Middle frontal gyrus (tissue), 1 donor: ENCODE measurements around the gene RPL19.

Experiments
- DNase-seq: peaks from one replicate; pipeline ENCODE4 v3.0.0-alpha.2; 2015; ENCODE audit warnings: low spot score; ENCODE audit errors: extremely low spot score

Gene RPL19

GRCh38 chr17:39171933-39172332 lies 28.1 kb upstream of the RPL19 start:
- no peak for DNase-seq

GRCh38 chr17:39173080-39173479 lies 27.0 kb upstream of the RPL19 start:
- no peak for DNase-seq

- no peak for DNase-seq
Observed at GRCh38 chr17:39173526-39174274, 26.4 kb upstream of the RPL19 start.

- DNase-seq, result peak; percentile 49
Observed at GRCh38 chr17:39174920-39175694, 25.0 kb upstream of the RPL19 start.

GRCh38 chr17:39175695-39176093 lies 24.4 kb upstream of the RPL19 start:
- no peak for DNase-seq

GRCh38 chr17:39177256-39177655 lies 22.8 kb upstream of the RPL19 start:
- DNase-seq, result no peak

- DNase-seq, result no peak
Observed at GRCh38 chr17:39178536-39178935, 21.5 kb upstream of the RPL19 start.

- no peak for DNase-seq
Observed at GRCh38 chr17:39181303-39181702, 18.8 kb upstream of the RPL19 start.

- DNase-seq, result no peak
Observed at GRCh38 chr17:39183045-39183444, 17.0 kb upstream of the RPL19 start.

- DNase-seq, result no peak
Observed at GRCh38 chr17:39183720-39184119, 16.4 kb upstream of the RPL19 start.

GRCh38 chr17:39186481-39187002 lies 13.5 kb upstream of the RPL19 start:
- no peak for DNase-seq

- no peak for DNase-seq
Observed at GRCh38 chr17:39187152-39187830, 12.8 kb upstream of the RPL19 start.

GRCh38 chr17:39191750-39192510 lies 8.2 kb upstream of the RPL19 start:
- DNase-seq, result no peak

GRCh38 chr17:39192901-39193300 lies 7.2 kb upstream of the RPL19 start:
- DNase-seq, result no peak

- DNase-seq, result no peak
Observed at GRCh38 chr17:39193346-39193745, 6.7 kb upstream of the RPL19 start.

GRCh38 chr17:39194089-39194984 lies 5.7 kb upstream of the RPL19 start:
- DNase-seq, result peak; percentile 64

GRCh38 chr17:39194985-39195524 lies 5.0 kb upstream of the RPL19 start:
- DNase-seq, result no peak

- no peak for DNase-seq
Observed at GRCh38 chr17:39195568-39196160, 4.4 kb upstream of the RPL19 start.

- no peak for DNase-seq
Observed at GRCh38 chr17:39196241-39196807, 3.8 kb upstream of the RPL19 start.
